ENCODE measurements around the gene IL12RB2.

The IL12RB2 gene

GRCh38 chr1:67345556-67345955 lies 37.9 kb downstream of the IL12RB2 start:
- Histone ChIP-seq H3K4me3 (ENCODE audit: low read length in 2 of 2) (no peak overlapping the region), H3K27ac (ENCODE audit: low read depth in 2 of 2, low read length in 2 of 2) (no peak overlapping the region), H3K36me3 (ENCODE audit: control insufficient read depth in 2 of 2, insufficient read depth in 2 of 2, low read length in 2 of 2) (no peaks in the 10 kb centered on the region), H3K27me3 (ENCODE audit: control insufficient read depth in 2 of 2, insufficient read depth in 2 of 2, low read length in 2 of 2) (no peaks in the 10 kb centered on the region), H3K9ac (ENCODE audit: low read depth in 1 of 2, low read length in 2 of 2) (no peak overlapping the region), H3K4me1 (ENCODE audit: control insufficient read depth in 2 of 2, insufficient read depth in 2 of 2, low read length in 2 of 2) (no peaks in the 10 kb centered on the region), H3K9me3 (ENCODE audit: control insufficient read depth in 2 of 2, low read length in 2 of 2) (no peaks in the 10 kb centered on the region)

- no peak overlapping the region for H3K27ac ChIP-seq (ENCODE audit: low read depth in 2 of 2, low read length in 2 of 2)
- no peaks in the 10 kb centered on the region for H3K4me1 ChIP-seq (ENCODE audit: control insufficient read depth in 2 of 2, insufficient read depth in 2 of 2, low read length in 2 of 2)
- no peaks in the 10 kb centered on the region for H3K27me3 ChIP-seq (ENCODE audit: control insufficient read depth in 2 of 2, insufficient read depth in 2 of 2, low read length in 2 of 2)
- H3K36me3 ChIP-seq (ENCODE audit: control insufficient read depth in 2 of 2, insufficient read depth in 2 of 2, low read length in 2 of 2) = no peaks in the 10 kb centered on the region
- no peaks in the 10 kb centered on the region for H3K9me3 ChIP-seq (ENCODE audit: control insufficient read depth in 2 of 2, low read length in 2 of 2)
- no peak overlapping the region for H3K9ac ChIP-seq (ENCODE audit: low read depth in 1 of 2, low read length in 2 of 2)
- H3K4me3 ChIP-seq (ENCODE audit: low read length in 2 of 2) = no peak overlapping the region
Measured at GRCh38 chr1:67346982-67347381, 39.3 kb downstream of the IL12RB2 start.

GRCh38 chr1:67347688-67348472 lies 40.2 kb downstream of the IL12RB2 start:
- no peak overlapping the region for H3K9ac ChIP-seq (ENCODE audit: low read depth in 1 of 2, low read length in 2 of 2)
- H3K36me3 ChIP-seq (ENCODE audit: control insufficient read depth in 2 of 2, insufficient read depth in 2 of 2, low read length in 2 of 2) = no peaks in the 10 kb centered on the region
- no peaks in the 10 kb centered on the region for H3K9me3 ChIP-seq (ENCODE audit: control insufficient read depth in 2 of 2, low read length in 2 of 2)
- H3K27ac ChIP-seq (ENCODE audit: low read depth in 2 of 2, low read length in 2 of 2) = no peak overlapping the region
- no peaks in the 10 kb centered on the region for H3K4me1 ChIP-seq (ENCODE audit: control insufficient read depth in 2 of 2, insufficient read depth in 2 of 2, low read length in 2 of 2)
- no peak overlapping the region for H3K4me3 ChIP-seq (ENCODE audit: low read length in 2 of 2)
- H3K27me3 ChIP-seq (ENCODE audit: control insufficient read depth in 2 of 2, insufficient read depth in 2 of 2, low read length in 2 of 2) = peaks cover 0 to 4% of the 10 kb centered on the region in 2 donors

- H3K4me1 ChIP-seq (ENCODE audit: control insufficient read depth in 2 of 2, insufficient read depth in 2 of 2, low read length in 2 of 2) = no peaks in the 10 kb centered on the region
- H3K27me3 ChIP-seq (ENCODE audit: control insufficient read depth in 2 of 2, insufficient read depth in 2 of 2, low read length in 2 of 2) = peaks cover 0 to 4% of the 10 kb centered on the region in 2 donors
- no peak overlapping the region for H3K4me3 ChIP-seq (ENCODE audit: low read length in 2 of 2)
- H3K9me3 ChIP-seq (ENCODE audit: control insufficient read depth in 2 of 2, low read length in 2 of 2) = no peaks in the 10 kb centered on the region
- H3K9ac ChIP-seq (ENCODE audit: low read depth in 1 of 2, low read length in 2 of 2) = no peak overlapping the region
- H3K36me3 ChIP-seq (ENCODE audit: control insufficient read depth in 2 of 2, insufficient read depth in 2 of 2, low read length in 2 of 2) = no peaks in the 10 kb centered on the region
- no peak overlapping the region for H3K27ac ChIP-seq (ENCODE audit: low read depth in 2 of 2, low read length in 2 of 2)
Measured at GRCh38 chr1:67348586-67349252, 41.0 kb downstream of the IL12RB2 start.

- Histone ChIP-seq H3K36me3 (ENCODE audit: control insufficient read depth in 2 of 2, insufficient read depth in 2 of 2, low read length in 2 of 2) (no peaks in the 10 kb centered on the region), H3K4me1 (ENCODE audit: control insufficient read depth in 2 of 2, insufficient read depth in 2 of 2, low read length in 2 of 2) (no peaks in the 10 kb centered on the region), H3K27ac (ENCODE audit: low read depth in 2 of 2, low read length in 2 of 2) (no peak overlapping the region), H3K9me3 (ENCODE audit: control insufficient read depth in 2 of 2, low read length in 2 of 2) (no peaks in the 10 kb centered on the region), H3K27me3 (ENCODE audit: control insufficient read depth in 2 of 2, insufficient read depth in 2 of 2, low read length in 2 of 2) (peaks cover 0 to 4% of the 10 kb centered on the region in 2 donors), H3K9ac (ENCODE audit: low read depth in 1 of 2, low read length in 2 of 2) (no peak overlapping the region), H3K4me3 (ENCODE audit: low read length in 2 of 2) (no peak overlapping the region)
Measured at GRCh38 chr1:67350783-67351182, 43.1 kb downstream of the IL12RB2 start.

- H3K27ac ChIP-seq (ENCODE audit: low read depth in 2 of 2, low read length in 2 of 2) = no peak overlapping the region
- H3K4me1 ChIP-seq (ENCODE audit: control insufficient read depth in 2 of 2, insufficient read depth in 2 of 2, low read length in 2 of 2) = no peaks in the 10 kb centered on the region
- no peak overlapping the region for H3K9ac ChIP-seq (ENCODE audit: low read depth in 1 of 2, low read length in 2 of 2)
- no peaks in the 10 kb centered on the region for H3K9me3 ChIP-seq (ENCODE audit: control insufficient read depth in 2 of 2, low read length in 2 of 2)
- H3K27me3 ChIP-seq (ENCODE audit: control insufficient read depth in 2 of 2, insufficient read depth in 2 of 2, low read length in 2 of 2) = peaks cover 0 to 4% of the 10 kb centered on the region in 2 donors
- H3K36me3 ChIP-seq (ENCODE audit: control insufficient read depth in 2 of 2, insufficient read depth in 2 of 2, low read length in 2 of 2) = no peaks in the 10 kb centered on the region
- H3K4me3 ChIP-seq (ENCODE audit: low read length in 2 of 2) = no peak overlapping the region
Measured at GRCh38 chr1:67352211-67352610, 44.5 kb downstream of the IL12RB2 start.

GRCh38 chr1:67355745-67356424 lies 48.2 kb downstream of the IL12RB2 start:
- H3K4me1 ChIP-seq (ENCODE audit: control insufficient read depth in 2 of 2, insufficient read depth in 2 of 2, low read length in 2 of 2) = no peaks in the 10 kb centered on the region
- H3K9me3 ChIP-seq (ENCODE audit: control insufficient read depth in 2 of 2, low read length in 2 of 2) = no peaks in the 10 kb centered on the region
- no peak overlapping the region for H3K9ac ChIP-seq (ENCODE audit: low read depth in 1 of 2, low read length in 2 of 2)
- H3K27ac ChIP-seq (ENCODE audit: low read depth in 2 of 2, low read length in 2 of 2) = no peak overlapping the region
- no peak overlapping the region for H3K4me3 ChIP-seq (ENCODE audit: low read length in 2 of 2)
- H3K36me3 ChIP-seq (ENCODE audit: control insufficient read depth in 2 of 2, insufficient read depth in 2 of 2, low read length in 2 of 2) = no peaks in the 10 kb centered on the region
- H3K27me3 ChIP-seq (ENCODE audit: control insufficient read depth in 2 of 2, insufficient read depth in 2 of 2, low read length in 2 of 2) = peaks cover 0 to 4% of the 10 kb centered on the region in 2 donors

GRCh38 chr1:67359592-67359991 lies 51.9 kb downstream of the IL12RB2 start:
- no peak overlapping the region for H3K4me3 ChIP-seq (ENCODE audit: low read length in 2 of 2)

GRCh38 chr1:67361641-67362040 lies 54.0 kb downstream of the IL12RB2 start:
- no peak overlapping the region for H3K9ac ChIP-seq (ENCODE audit: low read depth in 1 of 2, low read length in 2 of 2)
- H3K27me3 ChIP-seq (ENCODE audit: control insufficient read depth in 2 of 2, insufficient read depth in 2 of 2, low read length in 2 of 2) = no peaks in the 10 kb centered on the region
- H3K36me3 ChIP-seq (ENCODE audit: control insufficient read depth in 2 of 2, insufficient read depth in 2 of 2, low read length in 2 of 2) = no peaks in the 10 kb centered on the region
- no peak overlapping the region for H3K27ac ChIP-seq (ENCODE audit: low read depth in 2 of 2, low read length in 2 of 2)
- no peak overlapping the region for H3K4me3 ChIP-seq (ENCODE audit: low read length in 2 of 2)
- no peaks in the 10 kb centered on the region for H3K4me1 ChIP-seq (ENCODE audit: control insufficient read depth in 2 of 2, insufficient read depth in 2 of 2, low read length in 2 of 2)
- no peaks in the 10 kb centered on the region for H3K9me3 ChIP-seq (ENCODE audit: control insufficient read depth in 2 of 2, low read length in 2 of 2)

More at GRCh38 chr1:67359592-67359991, 51.9 kb downstream of the IL12RB2 start:
- no peaks in the 10 kb centered on the region for H3K27me3 ChIP-seq (ENCODE audit: control insufficient read depth in 2 of 2, insufficient read depth in 2 of 2, low read length in 2 of 2)
- H3K27ac ChIP-seq (ENCODE audit: low read depth in 2 of 2, low read length in 2 of 2) = no peak overlapping the region
- H3K9ac ChIP-seq (ENCODE audit: low read depth in 1 of 2, low read length in 2 of 2) = no peak overlapping the region
- no peaks in the 10 kb centered on the region for H3K4me1 ChIP-seq (ENCODE audit: control insufficient read depth in 2 of 2, insufficient read depth in 2 of 2, low read length in 2 of 2)
- H3K9me3 ChIP-seq (ENCODE audit: control insufficient read depth in 2 of 2, low read length in 2 of 2) = no peaks in the 10 kb centered on the region
- H3K36me3 ChIP-seq (ENCODE audit: control insufficient read depth in 2 of 2, insufficient read depth in 2 of 2, low read length in 2 of 2) = no peaks in the 10 kb centered on the region
